Transverse colon (tissue), 4 donors: ENCODE measurements around the gene BAHCC1. TPM values are rescaled to one million over a fixed set of nuclear protein-coding genes. Genes with fewer than 3 reads are reported as not detected.

Experiments used
- DNase-seq: peaks from one replicate; pipeline ENCODE4 v3.0.0-alpha.2; 2019
- H3K27ac ChIP-seq, 4 donors: fragments of 200-600 bp; sonication (generic); 2 replicates each; pipeline ENCODE4 v1.5.1; 2016 to 2018; ENCODE audit warnings: inconsistent platforms in 4 of 4
- H3K27me3 ChIP-seq: fragments of 200-600 bp; sonication (generic); 2 replicates; pipeline ENCODE4 v1.5.1; 2017; ENCODE audit warnings: inconsistent platforms
- H3K36me3 ChIP-seq, 4 donors: fragments of 200-600 bp; sonication (generic); 2 replicates each; pipeline ENCODE4 v1.5.1; 2017 to 2019; ENCODE audit warnings: inconsistent platforms in 4 of 4
- H3K4me1 ChIP-seq, 4 donors: fragments of 200-600 bp; sonication (generic); 2 replicates each; pipeline ENCODE4 v1.5.1; 2017 to 2020; ENCODE audit warnings: inconsistent platforms in 4 of 4
- H3K4me3 ChIP-seq, 4 donors: fragments of 200-600 bp; sonication (generic); 1 replicate in 1 of 4; 2 replicates in 3 of 4; pipeline versions ENCODE4 v1.5.1 to v1.6.1; 2017 to 2019; ENCODE audit warnings: inconsistent platforms in 4 of 4
- H3K9me3 ChIP-seq, 2 donors: fragments of 200-600 bp; sonication (generic); 2 replicates each; pipeline ENCODE4 v1.5.1; 2017 to 2019; ENCODE audit warnings: inconsistent platforms in 2 of 2
- EP300 ChIP-seq: sonication (generic); formaldehyde crosslinking; IDR thresholded peaks from one replicate; pipeline ENCODE4 v1.6.1; 2017; ENCODE audit warnings: antibody characterized with exemption, low read depth
- POLR2A ChIP-seq: fragments of 450-650 bp; IDR thresholded peaks from one replicate; pipeline ENCODE4 v1.6.1; 2016; ENCODE audit warnings: antibody characterized with exemption, mild to moderate bottlenecking, moderate library complexity
- POLR2AphosphoS5 ChIP-seq, 3 donors: sonication (generic); formaldehyde crosslinking; IDR thresholded peaks; one replicate each; pipeline ENCODE4 v1.6.1; 2016; ENCODE audit warnings: antibody characterized with exemption in 3 of 3
- WGBS, 2 donors: methylation state at CpG; one replicate each; pipeline ENCODE4 v1.1.5; 2018; ENCODE audit warnings: low coverage in 1 of 2; 5-methylcytosine and 5-hydroxymethylcytosine counted together
- in situ Hi-C, 4 donors: fragments of 200-750 bp; cut with MboI; loops; one replicate each; pipeline versions ENCODE4 v1.15.0 to v1.15.1; 2017; ENCODE audit warnings: low sequenced_read_pairs in 3 of 4, low pct_ligation_motif_present in 1 of 4, low pct_unique_long_range_greater_than_20kb in 1 of 4
- intact Hi-C: fragments of 100-400 bp; cut with DNase I; formaldehyde crosslinking; loops from one replicate; pipeline ENCODE4 v1.15.1; 2023; ENCODE audit warnings: low total_unique reads
- total RNA-seq, 4 donors: library from RNA; depleted of rRNA; stranded (reverse); fragments of >200 nt; gene quantifications; one replicate each; pipeline ENCODE4 v1.1.0, GENCODE V29; 2016
- TF ChIP-seq, protein P1 (sequence below), 5 experiments: fragments of 200-600 bp in 3 of 5; fragments of 450-650 bp in 2 of 5; sonication (generic) in 3 of 5; IDR thresholded peaks; 1 replicate in 2 of 5; 2 replicates in 3 of 5; pipeline ENCODE4 v1.5.1; 2016 to 2017; ENCODE audit warnings: antibody characterized with exemption in 5 of 5, inconsistent platforms in 3 of 5, mild to moderate bottlenecking in 2 of 5, moderate library complexity in 1 of 5

BAHCC1 gene
- total RNA-seq, 4 donors from 2014 or later, result 8.7 to 133 (median 12.4) TPM

DNA sequence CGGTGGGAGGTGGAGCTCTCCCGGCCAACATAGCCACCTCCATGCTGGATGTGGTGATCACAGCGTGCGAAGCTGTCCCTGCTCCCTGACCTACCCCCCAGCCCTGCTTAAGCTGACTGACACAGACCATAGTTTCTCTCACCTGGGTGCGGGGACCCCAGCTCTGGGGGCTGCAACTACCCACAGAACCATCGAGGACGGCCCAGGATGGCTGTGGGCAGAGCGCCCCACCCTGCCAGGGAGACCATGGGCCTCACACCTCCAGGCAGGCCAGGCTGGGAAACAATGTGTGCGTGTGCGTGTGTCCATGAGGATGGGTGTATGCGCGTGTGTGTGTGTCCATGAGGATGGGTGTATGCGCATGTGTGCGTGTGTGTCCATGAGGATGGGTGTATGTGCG, 20.4 kb downstream of the BAHCC1 start:
- H3K4me1 ChIP-seq, result peaks cover 14 to 41% (median 26%) of the 10 kb centered on the region in 4 donors
- in situ Hi-C loops, result no loop called here
- H3K27ac ChIP-seq, result no peak overlapping the region
- TF ChIP-seq POLR2AphosphoS5 (IDR thresholded peaks at IDR 0.05) (no peak), POLR2A (no peak), EP300 (no peak)
- TF ChIP-seq, protein P1, sequence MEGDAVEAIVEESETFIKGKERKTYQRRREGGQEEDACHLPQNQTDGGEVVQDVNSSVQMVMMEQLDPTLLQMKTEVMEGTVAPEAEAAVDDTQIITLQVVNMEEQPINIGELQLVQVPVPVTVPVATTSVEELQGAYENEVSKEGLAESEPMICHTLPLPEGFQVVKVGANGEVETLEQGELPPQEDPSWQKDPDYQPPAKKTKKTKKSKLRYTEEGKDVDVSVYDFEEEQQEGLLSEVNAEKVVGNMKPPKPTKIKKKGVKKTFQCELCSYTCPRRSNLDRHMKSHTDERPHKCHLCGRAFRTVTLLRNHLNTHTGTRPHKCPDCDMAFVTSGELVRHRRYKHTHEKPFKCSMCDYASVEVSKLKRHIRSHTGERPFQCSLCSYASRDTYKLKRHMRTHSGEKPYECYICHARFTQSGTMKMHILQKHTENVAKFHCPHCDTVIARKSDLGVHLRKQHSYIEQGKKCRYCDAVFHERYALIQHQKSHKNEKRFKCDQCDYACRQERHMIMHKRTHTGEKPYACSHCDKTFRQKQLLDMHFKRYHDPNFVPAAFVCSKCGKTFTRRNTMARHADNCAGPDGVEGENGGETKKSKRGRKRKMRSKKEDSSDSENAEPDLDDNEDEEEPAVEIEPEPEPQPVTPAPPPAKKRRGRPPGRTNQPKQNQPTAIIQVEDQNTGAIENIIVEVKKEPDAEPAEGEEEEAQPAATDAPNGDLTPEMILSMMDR (IDR thresholded peaks at IDR 0.05), result no peak
- 96% methylated on average over 15 of the region's 15 CpGs; no CpG with 5 or more reads in 1 of the 2 donors for WGBS, 2 donors
- H3K27me3 ChIP-seq, result no peaks in the 10 kb centered on the region
- no peaks in the 10 kb centered on the region for H3K36me3 ChIP-seq
- intact Hi-C loops, result no loop called here
- DNase-seq, result no peak
- no peaks in the 10 kb centered on the region for H3K9me3 ChIP-seq
- no peak overlapping the region for H3K4me3 ChIP-seq

- in situ Hi-C loops (no loop called here), intact Hi-C loops (no loop called here)
- peaks cover 21 to 50% (median 33%) of the 10 kb centered on the region in 4 donors for H3K4me1 ChIP-seq
- H3K27ac ChIP-seq, result peak overlapping the region in 3 of 4 donors; percentile 48 to 85 (median 82)
- DNase-seq, result no peak
- no peaks in the 10 kb centered on the region for H3K27me3 ChIP-seq
- H3K9me3 ChIP-seq, result no peaks in the 10 kb centered on the region
- H3K4me3 ChIP-seq, result no peak overlapping the region
- H3K36me3 ChIP-seq, result no peaks in the 10 kb centered on the region
- WGBS, 2 donors, result 66% methylated on average over 10 of the region's 10 CpGs; no CpG with 5 or more reads in 1 of the 2 donors
- TF ChIP-seq POLR2A (no peak), POLR2AphosphoS5 (IDR thresholded peaks at IDR 0.05) (no peak), EP300 (no peak)
- TF ChIP-seq, protein P1 (IDR thresholded peaks at IDR 0.05), result no peak
These were observed 21.4 kb downstream of the BAHCC1 start for GRCh38 chr17:81416612-81417011.

- Histone ChIP-seq H3K9me3 (no peaks in the 10 kb centered on the region), H3K27ac (peak overlapping the region; percentile 41 to 85 (median 65)), H3K4me3 (no peak overlapping the region), H3K27me3 (no peaks in the 10 kb centered on the region), H3K36me3 (no peaks in the 10 kb centered on the region), H3K4me1 (peaks cover 23 to 55% (median 39%) of the 10 kb centered on the region in 4 donors)
- in situ Hi-C loops (no loop called here), intact Hi-C loops (no loop called here)
- no peak for DNase-seq
- TF ChIP-seq POLR2AphosphoS5 (IDR thresholded peaks at IDR 0.05), result no peak
- TF ChIP-seq EP300, result no peak
- WGBS, 2 donors, result 55 to 79% methylated on average over 10 to 37 of the region's 38 CpGs
These were observed 22.0 kb downstream of the BAHCC1 start for GRCh38 chr17:81417049-81417878.

DNA sequence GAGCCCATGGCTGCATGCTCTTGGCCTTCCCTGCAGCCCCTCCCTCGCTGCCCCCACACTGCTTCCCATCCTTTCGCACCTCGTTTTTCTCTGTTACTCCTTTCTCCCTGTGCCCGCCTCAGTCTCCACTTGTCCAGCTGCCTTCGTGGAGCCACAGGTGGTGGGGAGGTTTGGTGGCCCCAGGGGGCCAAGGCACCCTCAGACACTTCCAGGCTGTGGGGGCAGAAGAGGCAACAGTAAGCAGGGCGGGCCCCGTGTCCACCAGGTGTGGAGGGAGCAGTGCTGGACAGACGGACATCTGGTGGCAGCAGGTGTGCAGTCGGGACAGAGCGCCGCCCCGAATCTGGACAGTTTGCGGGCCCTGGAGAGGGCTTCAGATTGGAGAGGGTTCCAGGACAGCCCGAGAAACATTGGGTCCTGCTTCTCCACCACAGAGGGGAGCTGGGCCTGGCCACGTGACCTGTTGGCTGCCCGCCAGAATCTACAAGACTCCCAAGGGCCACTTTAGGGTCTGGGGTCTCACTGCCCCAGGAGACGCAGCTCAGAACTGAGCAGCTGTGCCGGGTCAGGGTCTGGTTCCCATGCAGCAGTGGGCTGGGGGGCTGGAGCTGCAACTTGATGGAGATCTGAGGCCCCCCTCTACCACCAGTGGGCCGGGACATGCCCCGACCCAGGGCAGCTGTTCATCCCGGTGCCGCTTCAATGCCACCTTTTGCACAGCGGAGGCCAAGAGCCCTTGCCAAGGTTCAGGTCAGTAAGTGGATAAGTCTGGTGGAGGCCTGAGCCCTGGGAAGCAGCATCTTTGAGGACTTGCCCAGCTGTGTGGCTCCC, 22.8 kb downstream of the BAHCC1 start:
- no peak overlapping the region for H3K4me3 ChIP-seq
- no peak for TF ChIP-seq POLR2A
- no peak for TF ChIP-seq EP300
- TF ChIP-seq, protein P1 (IDR thresholded peaks at IDR 0.05), result no peak
- no peak for TF ChIP-seq POLR2AphosphoS5 (IDR thresholded peaks at IDR 0.05)
- H3K36me3 ChIP-seq, result no peaks in the 10 kb centered on the region
- DNase-seq, result no peak
- peak overlapping the region; percentile 41 to 85 (median 65) for H3K27ac ChIP-seq
- in situ Hi-C loops, result no loop called here
- no peaks in the 10 kb centered on the region for H3K9me3 ChIP-seq
- WGBS, 2 donors, result 69 to 100% methylated on average over 1 to 18 of the region's 23 CpGs
- no peaks in the 10 kb centered on the region for H3K27me3 ChIP-seq
- intact Hi-C loops, result no loop called here
- H3K4me1 ChIP-seq, result peaks cover 25 to 56% (median 46%) of the 10 kb centered on the region in 4 donors
